Fibroblast of lung (primary cell): Measurements from ENCODE around the gene NCKAP5.
"Not testable (repeated sequence)": the region's sequence is repeated elsewhere in the genome, so short reads cannot be mapped to it uniquely, and the experiment has no call there.

ENCODE experiments used
- CTCF ChIP-seq, 2 donors: IDR thresholded peaks in 1 of 2; conservative IDR thresholded peaks in 1 of 2; 1 replicate in 1 of 2; 2 replicates in 1 of 2; pipeline ENCODE4 v1.5.1; 2011 to 2012; ENCODE audit warnings: low read length in 2 of 2, control low read depth in 1 of 2, inconsistent platforms in 1 of 2, low read depth in 1 of 2, mild to moderate bottlenecking in 1 of 2
- EZH2 ChIP-seq: IDR thresholded peaks from 2 replicates; pipeline ENCODE4 v1.5.1; 2012; ENCODE audit warnings: low read length, control low read depth, mild to moderate bottlenecking; ENCODE audit errors: missing control alignments

- not testable (repeated sequence) for TF ChIP-seq CTCF (conservative IDR thresholded peaks at IDR 0.05 in 1 of 2, IDR thresholded peaks at IDR 0.05 in 1 of 2; ENCODE audit: low read depth in 1 of 2, low read length in 2 of 2); EZH2
Observed at GRCh38 chr2:133206666-133207065, 361.6 kb downstream of the NCKAP5 start.
